Measurements from ENCODE around the gene MYOM1. TPM values are rescaled to one million over a fixed set of nuclear protein-coding genes. Genes with fewer than 3 reads are reported as not detected.
"Not testable (repeated sequence)": the region's sequence is repeated elsewhere in the genome, so short reads cannot be mapped to it uniquely, and the experiment has no call there.

The MYOM1 gene
- total RNA-seq, 1 donor from 2014 or later = 1.2 TPM

- Histone ChIP-seq H3K27me3 (no peaks in the 10 kb centered on the region), H3K27ac (no peak overlapping the region), H3K9me3 (no peaks in the 10 kb centered on the region), H3K4me1 (no peaks in the 10 kb centered on the region), H3K4me3 (no peak overlapping the region), H3K36me3 (no peaks in the 10 kb centered on the region)
- TF ChIP-seq POLR2A (IDR thresholded peaks at IDR 0.05) = no peak
- no peak for TF ChIP-seq CTCF (IDR thresholded peaks at IDR 0.05)
- no peak for TF ChIP-seq POLR2AphosphoS5 (IDR thresholded peaks at IDR 0.05; ENCODE audit: insufficient read depth in 1 of 2, low read depth in 1 of 2)
- intact Hi-C loops (cut with DNase I) = no loop called here
- DNase-seq (ENCODE audit: extremely low spot score in 2 of 2) = no peak
Observed at GRCh38 chr18:3083766-3084165, 136.0 kb downstream of the MYOM1 start.

- TF ChIP-seq POLR2A (IDR thresholded peaks at IDR 0.05) = no peak
- no peak for TF ChIP-seq CTCF (IDR thresholded peaks at IDR 0.05)
- no peak for TF ChIP-seq POLR2AphosphoS5 (IDR thresholded peaks at IDR 0.05; ENCODE audit: insufficient read depth in 1 of 2, low read depth in 1 of 2)
- no peak for DNase-seq (ENCODE audit: extremely low spot score in 2 of 2)
- intact Hi-C loops (cut with DNase I) = no loop called here
- no peaks in the 10 kb centered on the region for H3K27me3 ChIP-seq
- no peaks in the 10 kb centered on the region for H3K9me3 ChIP-seq
- no peak overlapping the region for H3K4me3 ChIP-seq
- no peaks in the 10 kb centered on the region for H3K4me1 ChIP-seq
- H3K27ac ChIP-seq = no peak overlapping the region
- H3K36me3 ChIP-seq = no peaks in the 10 kb centered on the region
Observed at GRCh38 chr18:3081584-3081991, 138.2 kb downstream of the MYOM1 start.

GRCh38 chr18:3079653-3080052 is 140.1 kb downstream of the MYOM1 start:
- Histone ChIP-seq H3K9me3 (no peaks in the 10 kb centered on the region), H3K27me3 (no peaks in the 10 kb centered on the region), H3K27ac (no peak overlapping the region), H3K4me3 (no peak overlapping the region), H3K36me3 (no peaks in the 10 kb centered on the region), H3K4me1 (no peaks in the 10 kb centered on the region)
- TF ChIP-seq POLR2A (IDR thresholded peaks at IDR 0.05) (no peak), POLR2AphosphoS5 (IDR thresholded peaks at IDR 0.05; ENCODE audit: insufficient read depth in 1 of 2, low read depth in 1 of 2) (no peak), CTCF (IDR thresholded peaks at IDR 0.05) (no peak)
- intact Hi-C loops (cut with DNase I) = no loop called here
- DNase-seq (ENCODE audit: extremely low spot score in 2 of 2) = no peak

- TF ChIP-seq CTCF (IDR thresholded peaks at IDR 0.05) (no peak), POLR2A (IDR thresholded peaks at IDR 0.05) (no peak), POLR2AphosphoS5 (IDR thresholded peaks at IDR 0.05; ENCODE audit: insufficient read depth in 1 of 2, low read depth in 1 of 2) (no peak)
- H3K4me1 ChIP-seq = no peaks in the 10 kb centered on the region
- intact Hi-C loops (cut with DNase I) = no loop called here
- H3K9me3 ChIP-seq = no peaks in the 10 kb centered on the region
- DNase-seq (ENCODE audit: extremely low spot score in 2 of 2) = peak in 1 of 2 donors; percentile 10
- no peak overlapping the region for H3K4me3 ChIP-seq
- no peak overlapping the region for H3K27ac ChIP-seq
- no peaks in the 10 kb centered on the region for H3K36me3 ChIP-seq
- no peaks in the 10 kb centered on the region for H3K27me3 ChIP-seq
Observed at GRCh38 chr18:3075491-3075890, 144.3 kb downstream of the MYOM1 start.

DNA sequence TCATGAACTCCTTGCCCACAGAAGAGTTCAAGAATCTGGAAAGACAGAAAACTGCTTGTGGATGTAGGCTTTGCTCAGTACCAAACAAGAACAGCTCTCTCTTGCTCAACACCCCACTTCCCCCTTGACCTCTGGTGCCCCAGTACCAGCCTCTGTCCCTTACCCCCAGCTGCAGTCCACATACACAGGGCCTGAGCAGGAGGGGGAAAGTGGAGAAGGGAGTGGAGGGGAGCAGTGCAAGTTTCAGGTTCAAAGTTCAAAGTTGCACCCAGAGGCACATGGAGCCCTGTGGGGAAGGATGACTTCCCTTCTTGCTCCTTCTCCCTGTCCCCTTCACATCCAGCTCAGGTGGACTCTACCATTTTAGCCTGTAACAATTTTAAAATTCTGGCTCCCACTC is 145.7 kb downstream of the MYOM1 start:
- intact Hi-C loops (cut with DNase I) = no loop called here
- peak in 1 of 2 donors; percentile 54 for DNase-seq (ENCODE audit: extremely low spot score in 2 of 2)

DNA sequence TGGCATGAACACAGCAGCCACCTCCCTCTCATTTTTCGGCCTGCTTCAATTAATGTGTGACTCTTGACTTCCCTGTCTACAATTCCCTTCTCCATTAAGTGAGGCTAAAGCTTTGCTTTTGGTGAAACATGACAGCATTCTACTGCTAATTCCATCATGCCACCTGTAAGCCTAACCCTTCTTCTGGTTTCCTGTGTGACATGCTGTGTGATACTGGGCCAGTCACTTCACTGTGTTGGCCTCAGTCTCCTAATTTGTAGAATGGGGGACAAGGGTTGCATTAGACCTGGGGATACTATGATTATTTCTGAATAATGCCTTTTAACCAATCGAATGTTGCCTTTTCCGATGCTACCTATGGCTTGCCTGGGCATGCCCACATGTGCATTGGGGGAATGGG is 146.4 kb downstream of the MYOM1 start:
- H3K36me3 ChIP-seq; intact Hi-C loops (cut with DNase I); H3K9me3 ChIP-seq; H3K27ac ChIP-seq; H3K4me3 ChIP-seq; H3K4me1 ChIP-seq; H3K27me3 ChIP-seq: not testable (repeated sequence)
- peak in 1 of 2 donors; percentile 2 for DNase-seq (ENCODE audit: extremely low spot score in 2 of 2)

More for the DNA sequence above, 145.7 kb downstream of the MYOM1 start:
- Histone ChIP-seq H3K36me3 (no peaks in the 10 kb centered on the region), H3K4me3 (no peak overlapping the region), H3K4me1 (no peaks in the 10 kb centered on the region), H3K27me3 (no peaks in the 10 kb centered on the region), H3K27ac (no peak overlapping the region), H3K9me3 (no peaks in the 10 kb centered on the region)
- no peak for TF ChIP-seq CTCF (IDR thresholded peaks at IDR 0.05)
- no peak for TF ChIP-seq POLR2AphosphoS5 (IDR thresholded peaks at IDR 0.05; ENCODE audit: insufficient read depth in 1 of 2, low read depth in 1 of 2)
- no peak for TF ChIP-seq POLR2A (IDR thresholded peaks at IDR 0.05)
